SIG-M5 (cell line): ENCODE measurements around the gene LPGAT1.

Experiments
- DNase-seq: peaks from one replicate; lab custom pipeline; 2025; lab: John Stamatoyannopoulos, UW

LPGAT1 gene

DNA sequence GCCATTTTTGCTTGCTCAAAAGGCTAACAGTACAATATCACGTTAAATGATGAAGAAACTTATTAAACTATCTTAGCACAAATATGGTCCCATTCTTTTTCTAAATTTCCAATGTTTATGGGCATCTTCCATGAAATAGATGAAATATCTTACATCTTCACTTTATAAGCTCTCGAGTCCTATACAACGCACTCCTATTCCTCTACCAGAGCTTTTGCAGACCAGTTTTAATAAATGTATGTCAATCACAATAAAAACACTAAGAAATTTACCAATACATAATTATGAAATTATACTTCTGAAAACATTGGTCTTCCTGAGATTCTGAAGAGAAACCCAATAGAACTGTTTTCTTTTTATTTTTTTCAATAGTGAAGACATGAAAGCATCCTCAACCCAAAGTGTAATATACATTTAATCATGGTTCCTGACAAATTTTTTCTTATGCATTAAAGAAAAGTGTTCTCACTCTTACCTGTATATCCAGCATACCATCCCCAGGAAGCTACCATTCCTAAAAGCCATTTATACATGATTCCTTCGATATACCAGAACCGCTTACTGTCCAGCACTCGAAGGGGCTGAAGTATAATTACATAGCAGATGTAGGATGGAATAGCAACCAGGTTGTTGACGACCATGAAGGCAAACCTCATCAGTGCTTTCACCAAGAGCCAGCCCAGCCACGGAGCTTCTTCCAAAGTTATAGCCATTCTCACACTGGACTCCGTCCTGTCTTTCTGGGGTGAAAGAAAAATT is 1.8 kb downstream of the LPGAT1 start:
- DNase-seq: no peak

- DNase-seq: no peak
Measured at GRCh38 chr1:211827051-211827450, 3.5 kb downstream of the LPGAT1 start.

- DNase-seq: no peak
Measured at GRCh38 chr1:211825980-211826379, 4.6 kb downstream of the LPGAT1 start.

DNA sequence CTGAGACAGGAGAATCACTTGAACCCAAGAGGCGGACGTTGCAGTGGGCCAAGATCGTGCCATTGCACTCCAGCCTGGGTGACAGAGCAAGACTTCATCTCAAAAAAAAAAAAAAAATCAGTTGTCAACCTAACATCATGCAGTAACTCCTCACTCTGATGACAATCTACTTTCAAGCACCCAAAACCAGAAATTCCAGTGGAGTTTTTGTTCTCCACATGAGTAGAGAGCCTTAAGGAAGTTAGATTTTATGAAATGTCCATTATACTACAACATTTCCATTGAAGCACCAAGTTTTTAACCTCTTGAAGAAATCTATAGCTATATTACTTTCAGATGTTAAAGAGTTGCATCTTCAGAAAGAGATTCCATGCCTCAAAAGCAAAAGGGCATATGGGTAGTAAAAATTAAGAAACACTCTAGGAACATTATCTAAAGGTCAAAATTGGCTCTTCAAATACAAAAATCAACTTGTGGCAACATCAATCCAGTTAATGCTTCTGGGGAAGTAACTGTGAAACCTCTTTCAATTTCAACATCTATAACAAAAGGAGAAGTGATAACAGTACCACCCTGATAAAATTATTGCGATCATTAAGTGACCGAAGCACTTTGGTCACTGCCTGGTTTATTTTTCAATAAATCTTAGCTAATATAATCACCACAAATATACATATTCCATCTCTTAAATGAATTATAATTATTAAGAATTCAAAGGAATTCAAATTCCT is 7.7 kb downstream of the LPGAT1 start:
- no peak for DNase-seq

DNA sequence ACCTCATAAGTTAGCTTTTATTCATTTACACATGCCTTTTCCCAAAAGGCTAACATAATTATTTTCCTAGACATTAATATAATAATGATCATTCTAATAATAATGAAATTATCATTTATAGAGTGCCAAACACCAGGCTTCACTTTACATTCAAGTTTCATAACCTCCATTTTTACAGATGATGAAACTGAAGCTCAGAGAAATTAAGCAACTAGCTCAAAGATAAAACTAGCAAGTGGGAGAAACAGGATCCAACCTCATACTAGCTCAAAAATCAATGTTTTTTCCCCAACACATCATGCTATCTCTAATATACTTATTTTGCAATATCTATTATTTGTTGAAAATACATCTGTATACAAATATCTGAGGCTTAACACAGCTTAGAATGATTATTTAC is 14.0 kb downstream of the LPGAT1 start:
- no peak for DNase-seq

GRCh38 chr1:211814313-211814712 is 16.2 kb downstream of the LPGAT1 start:
- no peak for DNase-seq

GRCh38 chr1:211813590-211813989 is 17.0 kb downstream of the LPGAT1 start:
- no peak for DNase-seq

GRCh38 chr1:211812584-211812983 is 18.0 kb downstream of the LPGAT1 start:
- DNase-seq: no peak

DNA sequence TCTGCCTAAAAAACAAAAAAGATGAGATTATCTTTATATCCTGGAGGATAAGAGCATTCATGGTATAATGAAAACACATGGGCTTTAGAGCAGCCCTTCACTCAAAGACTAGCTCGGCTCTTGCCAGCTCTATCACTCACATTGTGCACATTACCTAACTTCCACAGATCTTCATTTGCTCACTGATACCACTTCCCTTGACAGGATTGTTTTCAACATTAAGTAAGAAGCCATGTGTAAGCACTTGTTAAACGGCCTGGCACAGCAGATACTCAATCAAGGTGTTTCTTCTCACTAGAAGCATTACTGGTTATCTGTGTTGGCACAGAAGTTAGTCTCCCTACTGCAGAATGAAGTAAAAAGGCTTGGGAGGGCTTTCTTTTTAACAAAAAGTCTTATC is 18.7 kb downstream of the LPGAT1 start:
- no peak for DNase-seq

GRCh38 chr1:211811126-211811525 is 19.4 kb downstream of the LPGAT1 start:
- no peak for DNase-seq

- no peak for DNase-seq
Measured at GRCh38 chr1:211808475-211808874, 22.1 kb downstream of the LPGAT1 start.

DNA sequence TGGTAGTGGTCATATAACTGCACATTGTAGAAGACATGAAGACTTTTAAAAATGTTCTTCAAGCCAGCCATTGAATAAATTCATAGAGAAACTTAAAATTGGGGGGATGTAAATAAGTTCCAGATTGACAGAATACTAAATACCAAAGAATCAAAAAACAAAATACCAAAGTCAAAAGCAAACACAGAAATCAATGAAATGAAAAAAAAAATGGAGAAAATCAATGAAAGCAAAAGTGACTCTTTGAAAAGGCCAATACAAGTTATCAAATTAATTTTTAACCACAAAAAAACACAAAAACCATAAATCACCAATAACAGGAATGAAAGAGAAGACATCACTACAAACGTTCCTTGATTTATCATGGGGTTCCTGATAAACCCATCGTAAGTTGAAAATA is 25.6 kb downstream of the LPGAT1 start:
- no peak for DNase-seq

GRCh38 chr1:211800925-211801607 is 29.5 kb downstream of the LPGAT1 start:
- no peak for DNase-seq

DNA sequence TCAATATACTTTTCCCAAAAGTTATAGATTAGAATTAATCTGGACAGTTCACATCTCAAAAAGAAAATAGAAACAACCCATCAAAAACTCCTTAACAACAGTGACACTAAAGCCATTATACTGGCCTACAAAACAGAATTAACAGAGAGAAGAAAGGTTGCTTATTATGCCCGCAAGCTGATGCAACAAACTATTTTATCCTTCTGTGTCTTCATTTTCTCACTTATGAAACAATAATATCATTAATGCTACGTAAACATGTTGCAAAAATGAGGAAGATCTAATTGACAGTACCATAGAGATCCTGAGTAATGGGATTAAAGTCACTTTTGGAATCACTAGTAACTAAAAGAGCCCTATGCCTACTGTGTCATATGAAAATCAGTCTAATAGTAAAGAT is 32.6 kb downstream of the LPGAT1 start:
- no peak for DNase-seq

- DNase-seq: no peak
Measured at GRCh38 chr1:211791979-211792378, 38.6 kb downstream of the LPGAT1 start.

DNA sequence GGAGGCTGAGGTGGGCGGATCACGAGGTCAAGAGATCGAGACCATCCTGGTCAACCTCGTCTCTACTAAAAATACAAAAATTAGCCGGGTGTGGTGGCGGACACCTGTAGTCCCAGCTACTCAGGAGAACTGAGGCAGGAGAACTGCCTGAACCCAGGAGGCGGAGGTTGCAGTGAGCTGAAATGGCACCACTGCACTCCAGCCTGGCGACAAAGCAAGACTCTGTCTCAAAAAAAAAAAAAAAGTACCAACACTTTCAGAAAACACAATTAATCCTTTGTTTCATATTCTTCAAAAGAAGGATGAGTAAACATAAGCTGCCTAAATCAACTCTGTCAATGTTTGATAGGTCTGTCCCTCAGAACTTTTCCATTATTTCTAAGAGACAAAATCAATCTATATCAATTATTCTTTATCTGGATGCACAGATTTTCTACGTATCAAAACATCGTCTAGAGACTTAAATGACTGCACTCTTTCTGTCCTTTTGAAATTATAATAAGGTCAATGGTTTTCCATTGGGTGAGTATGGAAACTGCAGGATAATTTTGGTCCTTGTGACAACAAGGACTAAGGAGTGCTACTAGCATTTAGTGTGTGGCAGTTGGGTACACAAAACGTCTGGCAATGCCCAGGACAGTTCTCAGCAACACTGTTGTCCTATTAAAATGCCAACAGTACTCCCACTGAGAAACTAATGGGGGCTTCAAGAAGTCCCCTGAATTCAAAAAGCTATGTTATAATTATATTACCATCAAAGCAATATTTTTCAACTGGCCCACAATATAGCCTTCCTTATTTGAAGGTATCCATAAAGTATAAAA is 40.7 kb downstream of the LPGAT1 start:
- no peak for DNase-seq

DNA sequence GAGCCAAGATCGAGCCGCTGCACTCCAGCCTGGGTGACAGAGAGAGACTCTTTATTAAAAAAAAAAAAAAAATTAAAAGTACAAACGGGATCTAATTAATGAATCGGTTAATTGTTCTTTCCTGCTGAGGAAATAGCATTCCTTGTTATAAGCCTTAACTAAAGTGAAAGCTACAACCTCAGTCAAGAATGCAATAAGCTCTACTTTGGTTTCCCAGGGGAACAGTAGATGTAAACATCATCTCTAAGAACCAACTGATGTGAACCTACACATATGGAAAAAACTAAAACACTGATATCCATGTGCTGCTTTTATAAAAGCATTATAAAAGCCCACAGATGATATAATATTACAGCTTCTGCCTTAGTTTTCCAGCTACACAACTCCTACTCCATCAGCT is 41.9 kb downstream of the LPGAT1 start:
- DNase-seq: no peak

DNA sequence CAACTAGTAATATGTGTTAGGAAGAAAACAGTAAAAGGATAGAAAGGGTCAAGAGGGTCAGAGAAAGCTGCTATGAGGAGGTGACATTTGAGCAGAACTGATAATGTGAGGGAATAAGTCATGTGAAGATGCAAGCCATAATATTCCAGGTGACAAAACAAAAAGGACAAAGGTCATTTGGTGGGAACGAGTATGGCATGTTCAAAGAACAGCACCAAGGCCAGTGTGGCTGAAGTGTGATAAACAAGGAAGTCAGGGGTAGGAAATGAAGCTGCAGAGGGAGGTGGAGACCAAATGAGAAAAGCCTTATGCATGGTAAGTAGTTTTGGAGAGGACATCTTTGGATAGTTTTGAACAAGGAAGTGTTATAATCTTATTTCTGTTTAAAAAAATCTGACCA is 46.7 kb downstream of the LPGAT1 start:
- DNase-seq: no peak

- DNase-seq: no peak
Measured at GRCh38 chr1:211783266-211783665, 47.3 kb downstream of the LPGAT1 start.

GRCh38 chr1:211781260-211781659 is 49.3 kb downstream of the LPGAT1 start:
- DNase-seq: no peak

DNA sequence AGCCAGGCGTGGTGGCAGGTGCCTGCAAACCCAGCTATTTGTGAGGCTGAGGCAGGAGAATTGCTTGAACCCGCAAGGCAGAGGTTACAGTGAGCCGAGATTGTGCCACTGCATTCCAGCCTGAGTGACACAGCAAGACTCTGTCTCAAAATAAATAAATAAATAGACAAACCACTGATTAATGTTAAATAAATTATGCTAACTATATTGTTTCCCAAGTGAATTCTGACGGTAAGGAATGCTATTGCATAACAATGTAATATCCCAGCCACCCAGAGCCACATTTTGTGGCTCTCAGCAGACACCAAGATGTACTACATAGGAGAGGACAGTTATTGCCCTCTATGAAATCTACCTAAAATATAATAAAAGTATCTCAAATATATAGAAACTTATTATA is 55.4 kb downstream of the LPGAT1 start:
- DNase-seq: no peak

- DNase-seq: no peak
Measured at GRCh38 chr1:211764701-211765100, 65.9 kb downstream of the LPGAT1 start.
